Central memory CD8-positive, alpha-beta T cell (primary cell): ENCODE measurements around the gene BICC1.

Experiments used
- ATAC-seq: fragments of 150-1000 bp; cut with Tn5 transposase; replicated peaks from 2 replicates; pipeline ENCODE4 v1.10.0; 2022; ENCODE audit warnings: mild to moderate bottlenecking, moderate FRiP score, moderate number of reproducible peaks; ENCODE audit not compliant: poor library complexity, severe bottlenecking; ENCODE audit errors: extremely low read depth
- DNase-seq, 2 donors: peaks; one replicate each; pipeline ENCODE4 v3.0.0; 2021; ENCODE audit warnings: low spot score in 2 of 2
- H3K27ac Mint-ChIP-seq: one replicate; pipeline ENCODE4 v1.8.0; 2022; ENCODE audit warnings: low read depth, mild to moderate bottlenecking, moderate library complexity, mixed read lengths
- H3K27me3 Mint-ChIP-seq: one replicate; pipeline ENCODE4 v1.8.0; 2022; ENCODE audit warnings: mixed read lengths
- H3K36me3 Mint-ChIP-seq: one replicate; pipeline ENCODE4 v1.8.0; 2022; ENCODE audit warnings: mild to moderate bottlenecking, moderate library complexity, mixed read lengths; ENCODE audit not compliant: insufficient read depth
- H3K4me1 Mint-ChIP-seq: one replicate; pipeline ENCODE4 v1.8.0; 2022; ENCODE audit warnings: mixed read lengths
- H3K4me3 Mint-ChIP-seq: one replicate; pipeline ENCODE4 v1.8.0; 2022; ENCODE audit warnings: mild to moderate bottlenecking, moderate library complexity, mixed read lengths
- H3K9me3 Mint-ChIP-seq: one replicate; pipeline ENCODE4 v1.8.0; 2022; ENCODE audit warnings: mixed read lengths

BICC1 gene

GRCh38 chr10:58653139-58653538, 140.5 kb downstream of the BICC1 start:
- no peaks in the 10 kb centered on the region for H3K36me3 Mint-ChIP-seq
- no peak overlapping the region for H3K27ac Mint-ChIP-seq
- no peaks in the 10 kb centered on the region for H3K4me1 Mint-ChIP-seq
- no peak for ATAC-seq
- H3K9me3 Mint-ChIP-seq: no peaks in the 10 kb centered on the region
- no peak for DNase-seq
- no peak overlapping the region for H3K4me3 Mint-ChIP-seq
- H3K27me3 Mint-ChIP-seq: no peaks in the 10 kb centered on the region

GRCh38 chr10:58660575-58661255, 148.0 kb downstream of the BICC1 start:
- ATAC-seq: no peak
- Mint-ChIP-seq H3K36me3 (no peaks in the 10 kb centered on the region), H3K27me3 (no peaks in the 10 kb centered on the region), H3K4me1 (no peaks in the 10 kb centered on the region), H3K9me3 (peaks cover 10% of the 10 kb centered on the region), H3K27ac (no peak overlapping the region), H3K4me3 (no peak overlapping the region)
- no peak for DNase-seq

GRCh38 chr10:58661336-58661735, 148.7 kb downstream of the BICC1 start:
- Mint-ChIP-seq H3K27ac (no peak overlapping the region), H3K27me3 (no peaks in the 10 kb centered on the region), H3K9me3 (peaks cover 10% of the 10 kb centered on the region), H3K36me3 (no peaks in the 10 kb centered on the region), H3K4me3 (no peak overlapping the region), H3K4me1 (peaks cover 4% of the 10 kb centered on the region)
- ATAC-seq (no peak), DNase-seq (no peak)

GRCh38 chr10:58661902-58662301, 149.2 kb downstream of the BICC1 start:
- DNase-seq (no peak), ATAC-seq (no peak)
- no peaks in the 10 kb centered on the region for H3K36me3 Mint-ChIP-seq
- peaks cover 10% of the 10 kb centered on the region for H3K9me3 Mint-ChIP-seq
- no peak overlapping the region for H3K4me3 Mint-ChIP-seq
- H3K27me3 Mint-ChIP-seq: no peaks in the 10 kb centered on the region
- H3K27ac Mint-ChIP-seq: no peak overlapping the region
- H3K4me1 Mint-ChIP-seq: peaks cover 8% of the 10 kb centered on the region

- Mint-ChIP-seq H3K27me3 (no peaks in the 10 kb centered on the region), H3K36me3 (no peaks in the 10 kb centered on the region), H3K27ac (no peak overlapping the region), H3K9me3 (peaks cover 10% of the 10 kb centered on the region), H3K4me3 (no peak overlapping the region), H3K4me1 (peaks cover 8% of the 10 kb centered on the region)
- ATAC-seq: no peak
- no peak for DNase-seq
Observed at GRCh38 chr10:58662314-58662713, 149.6 kb downstream of the BICC1 start.

- ATAC-seq: no peak
- H3K4me1 Mint-ChIP-seq: peaks cover 8% of the 10 kb centered on the region
- H3K27ac Mint-ChIP-seq: no peak overlapping the region
- no peaks in the 10 kb centered on the region for H3K27me3 Mint-ChIP-seq
- no peaks in the 10 kb centered on the region for H3K36me3 Mint-ChIP-seq
- no peak for DNase-seq
- no peak overlapping the region for H3K4me3 Mint-ChIP-seq
- peaks cover 10% of the 10 kb centered on the region for H3K9me3 Mint-ChIP-seq
Observed at GRCh38 chr10:58665361-58665760, 152.7 kb downstream of the BICC1 start.

GRCh38 chr10:58666024-58666423, 153.4 kb downstream of the BICC1 start:
- ATAC-seq (no peak), DNase-seq (no peak)
- H3K27me3 Mint-ChIP-seq: no peaks in the 10 kb centered on the region
- peaks cover 10% of the 10 kb centered on the region for H3K9me3 Mint-ChIP-seq
- H3K36me3 Mint-ChIP-seq: no peaks in the 10 kb centered on the region
- H3K27ac Mint-ChIP-seq: peak overlapping the region; percentile 79
- H3K4me1 Mint-ChIP-seq: peaks cover 8% of the 10 kb centered on the region
- H3K4me3 Mint-ChIP-seq: no peak overlapping the region

GRCh38 chr10:58667658-58668310, 155.1 kb downstream of the BICC1 start:
- H3K4me1 Mint-ChIP-seq: peaks cover 8% of the 10 kb centered on the region
- no peak overlapping the region for H3K4me3 Mint-ChIP-seq
- H3K27ac Mint-ChIP-seq: no peak overlapping the region
- no peak for DNase-seq
- peaks cover 10% of the 10 kb centered on the region for H3K9me3 Mint-ChIP-seq
- H3K36me3 Mint-ChIP-seq: no peaks in the 10 kb centered on the region
- no peak for ATAC-seq
- no peaks in the 10 kb centered on the region for H3K27me3 Mint-ChIP-seq

- H3K27ac Mint-ChIP-seq: no peak overlapping the region
Observed at GRCh38 chr10:58672845-58673244, 160.2 kb downstream of the BICC1 start.

GRCh38 chr10:58674251-58674650, 161.6 kb downstream of the BICC1 start:
- H3K4me3 Mint-ChIP-seq: no peak overlapping the region
- H3K4me1 Mint-ChIP-seq: no peaks in the 10 kb centered on the region
- no peak for DNase-seq
- H3K36me3 Mint-ChIP-seq: no peaks in the 10 kb centered on the region
- ATAC-seq: no peak
- peaks cover 11% of the 10 kb centered on the region for H3K9me3 Mint-ChIP-seq
- H3K27ac Mint-ChIP-seq: no peak overlapping the region
- peaks cover 7% of the 10 kb centered on the region for H3K27me3 Mint-ChIP-seq

More at GRCh38 chr10:58672845-58673244, 160.2 kb downstream of the BICC1 start:
- peaks cover 7% of the 10 kb centered on the region for H3K27me3 Mint-ChIP-seq
- DNase-seq: no peak
- H3K9me3 Mint-ChIP-seq: peaks cover 5% of the 10 kb centered on the region
- H3K4me1 Mint-ChIP-seq: no peaks in the 10 kb centered on the region
- H3K36me3 Mint-ChIP-seq: no peaks in the 10 kb centered on the region
- no peak overlapping the region for H3K4me3 Mint-ChIP-seq
- no peak for ATAC-seq

GRCh38 chr10:58675321-58675720, 162.6 kb downstream of the BICC1 start:
- ATAC-seq (no peak), DNase-seq (no peak)
- peaks cover 7% of the 10 kb centered on the region for H3K27me3 Mint-ChIP-seq
- no peaks in the 10 kb centered on the region for H3K36me3 Mint-ChIP-seq
- peaks cover 11% of the 10 kb centered on the region for H3K9me3 Mint-ChIP-seq
- no peak overlapping the region for H3K27ac Mint-ChIP-seq
- no peak overlapping the region for H3K4me3 Mint-ChIP-seq
- H3K4me1 Mint-ChIP-seq: no peaks in the 10 kb centered on the region

GRCh38 chr10:58691528-58691927, 178.9 kb downstream of the BICC1 start:
- H3K4me1 Mint-ChIP-seq: no peaks in the 10 kb centered on the region
- ATAC-seq (no peak), DNase-seq (no peak)
- H3K27me3 Mint-ChIP-seq: no peaks in the 10 kb centered on the region
- H3K36me3 Mint-ChIP-seq: peaks cover 1% of the 10 kb centered on the region
- H3K27ac Mint-ChIP-seq: no peak overlapping the region
- H3K4me3 Mint-ChIP-seq: no peak overlapping the region
- H3K9me3 Mint-ChIP-seq: peaks cover 14% of the 10 kb centered on the region

- H3K4me1 Mint-ChIP-seq: no peaks in the 10 kb centered on the region
- DNase-seq: no peak
- H3K4me3 Mint-ChIP-seq: no peak overlapping the region
- H3K36me3 Mint-ChIP-seq: no peaks in the 10 kb centered on the region
- no peak for ATAC-seq
- H3K9me3 Mint-ChIP-seq: peaks cover 12% of the 10 kb centered on the region
- no peaks in the 10 kb centered on the region for H3K27me3 Mint-ChIP-seq
- no peak overlapping the region for H3K27ac Mint-ChIP-seq
Observed at GRCh38 chr10:58693919-58694318, 181.2 kb downstream of the BICC1 start.
